ENCODE data around the gene NRF1. TPM values are rescaled to one million over a fixed set of nuclear protein-coding genes. Genes with fewer than 3 reads are reported as not detected.

NRF1 gene
- total and polyA plus RNA-seq, 2 of the 13 experiments (the other 11 are each of a cell fraction or from before 2014, with no cell fraction given), result 9.3 to 10.1 TPM

DNA sequence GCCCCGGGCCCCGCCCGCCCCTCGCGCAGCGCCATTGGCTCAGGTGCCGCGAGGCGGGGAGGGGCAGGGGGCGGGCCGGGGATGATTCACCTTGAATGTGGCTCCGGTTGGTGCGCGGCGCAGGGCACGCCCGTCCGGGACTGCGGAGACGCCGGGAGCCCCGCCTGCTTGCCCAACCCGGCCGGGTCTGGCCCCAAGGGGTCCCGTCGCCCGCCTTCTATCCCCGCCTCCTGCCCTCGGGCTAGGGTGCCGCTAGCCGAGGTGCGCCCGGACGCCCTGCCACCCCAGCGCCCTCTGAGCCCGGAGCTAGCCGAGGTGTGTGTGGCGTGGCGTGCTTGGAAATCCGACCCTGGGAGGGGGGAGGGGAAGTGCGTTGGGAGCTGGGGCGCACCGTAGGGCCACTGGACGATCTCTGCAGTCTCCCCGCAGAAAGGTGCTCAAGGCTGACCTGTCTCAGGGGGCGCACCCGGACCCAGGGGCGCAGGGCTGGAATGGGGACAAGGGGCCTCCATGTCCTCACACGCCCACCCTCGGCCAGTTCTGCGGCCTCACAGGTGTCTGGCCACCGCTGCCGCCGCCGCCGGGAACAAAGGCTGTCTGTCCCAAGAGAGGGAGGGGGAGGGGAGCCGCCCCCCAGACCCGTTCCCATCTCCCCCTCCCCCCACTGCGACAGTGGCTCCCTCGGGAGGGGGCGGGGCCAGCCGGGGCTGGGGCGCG lies 168.9 kb downstream of the NRF1 start (continued):
- TF ChIP-seq, protein P1, sequence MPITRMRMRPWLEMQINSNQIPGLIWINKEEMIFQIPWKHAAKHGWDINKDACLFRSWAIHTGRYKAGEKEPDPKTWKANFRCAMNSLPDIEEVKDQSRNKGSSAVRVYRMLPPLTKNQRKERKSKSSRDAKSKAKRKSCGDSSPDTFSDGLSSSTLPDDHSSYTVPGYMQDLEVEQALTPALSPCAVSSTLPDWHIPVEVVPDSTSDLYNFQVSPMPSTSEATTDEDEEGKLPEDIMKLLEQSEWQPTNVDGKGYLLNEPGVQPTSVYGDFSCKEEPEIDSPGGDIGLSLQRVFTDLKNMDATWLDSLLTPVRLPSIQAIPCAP (CRISPR knock-in tag; IDR thresholded peaks at IDR 0.05; ENCODE audit: low read depth), result no peak
- TF ChIP-seq, protein P2, sequence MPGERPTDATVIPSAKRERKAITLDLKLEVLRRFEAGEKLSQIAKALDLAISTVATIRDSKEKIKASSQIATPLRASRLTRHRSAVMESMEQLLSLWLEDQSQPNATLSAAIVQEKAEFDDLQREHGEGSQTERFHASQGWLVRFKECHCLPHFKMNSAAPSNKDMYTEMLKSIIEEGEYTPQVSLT (CRISPR knock-in tag; IDR thresholded peaks at IDR 0.05; ENCODE audit: borderline replicate concordance, low read depth), result no peak
- TF ChIP-seq ZMYM3 (CRISPR knock-in tag; IDR thresholded peaks at IDR 0.05) (no peak), ZNF143 (CRISPR knock-in tag; IDR thresholded peaks at IDR 0.05) (no peak), ZNF256 (CRISPR knock-in tag; conservative IDR thresholded peaks at IDR 0.05) (no peak), ZNF737 (CRISPR knock-in tag; IDR thresholded peaks at IDR 0.05; ENCODE audit: borderline replicate concordance) (no peak), ZFP41 (CRISPR knock-in tag; IDR thresholded peaks at IDR 0.05; ENCODE audit: borderline replicate concordance) (no peak), ZNF720 (CRISPR knock-in tag; IDR thresholded peaks at IDR 0.05) (no peak), SIX1 (CRISPR knock-in tag; IDR thresholded peaks at IDR 0.05; ENCODE audit: borderline replicate concordance) (0 out of 2 replicates have a peak, but pooled peaks have one; percentile 16), SMAD9 (CRISPR knock-in tag; IDR thresholded peaks at IDR 0.05) (no peak), FOXO1 (CRISPR knock-in tag; IDR thresholded peaks at IDR 0.05) (0 out of 2 replicates have a peak, but pooled peaks have one; percentile 11), LCORL (IDR thresholded peaks at IDR 0.05) (no peak), LCORL (CRISPR knock-in tag; IDR thresholded peaks at IDR 0.05) (peak; percentile 72; the same call in 1 of the 2 replicates), ZNF747 (CRISPR knock-in tag; IDR thresholded peaks at IDR 0.05; ENCODE audit: borderline replicate concordance) (no peak), NBN (conservative IDR thresholded peaks at IDR 0.05) (no peak), EEA1 (CRISPR knock-in tag; IDR thresholded peaks at IDR 0.05; ENCODE audit: borderline replicate concordance) (no peak), ZNF337 (CRISPR knock-in tag; IDR thresholded peaks at IDR 0.05; ENCODE audit: borderline replicate concordance, low read depth) (no peak), ZNF24 (IDR thresholded peaks at IDR 0.05) (no peak)
- TF ChIP-seq, protein P3, sequence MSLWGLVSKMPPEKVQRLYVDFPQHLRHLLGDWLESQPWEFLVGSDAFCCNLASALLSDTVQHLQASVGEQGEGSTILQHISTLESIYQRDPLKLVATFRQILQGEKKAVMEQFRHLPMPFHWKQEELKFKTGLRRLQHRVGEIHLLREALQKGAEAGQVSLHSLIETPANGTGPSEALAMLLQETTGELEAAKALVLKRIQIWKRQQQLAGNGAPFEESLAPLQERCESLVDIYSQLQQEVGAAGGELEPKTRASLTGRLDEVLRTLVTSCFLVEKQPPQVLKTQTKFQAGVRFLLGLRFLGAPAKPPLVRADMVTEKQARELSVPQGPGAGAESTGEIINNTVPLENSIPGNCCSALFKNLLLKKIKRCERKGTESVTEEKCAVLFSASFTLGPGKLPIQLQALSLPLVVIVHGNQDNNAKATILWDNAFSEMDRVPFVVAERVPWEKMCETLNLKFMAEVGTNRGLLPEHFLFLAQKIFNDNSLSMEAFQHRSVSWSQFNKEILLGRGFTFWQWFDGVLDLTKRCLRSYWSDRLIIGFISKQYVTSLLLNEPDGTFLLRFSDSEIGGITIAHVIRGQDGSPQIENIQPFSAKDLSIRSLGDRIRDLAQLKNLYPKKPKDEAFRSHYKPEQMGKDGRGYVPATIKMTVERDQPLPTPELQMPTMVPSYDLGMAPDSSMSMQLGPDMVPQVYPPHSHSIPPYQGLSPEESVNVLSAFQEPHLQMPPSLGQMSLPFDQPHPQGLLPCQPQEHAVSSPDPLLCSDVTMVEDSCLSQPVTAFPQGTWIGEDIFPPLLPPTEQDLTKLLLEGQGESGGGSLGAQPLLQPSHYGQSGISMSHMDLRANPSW (CRISPR knock-in tag; IDR thresholded peaks at IDR 0.05; ENCODE audit: borderline replicate concordance), result no peak
- TF ChIP-seq, protein P4, sequence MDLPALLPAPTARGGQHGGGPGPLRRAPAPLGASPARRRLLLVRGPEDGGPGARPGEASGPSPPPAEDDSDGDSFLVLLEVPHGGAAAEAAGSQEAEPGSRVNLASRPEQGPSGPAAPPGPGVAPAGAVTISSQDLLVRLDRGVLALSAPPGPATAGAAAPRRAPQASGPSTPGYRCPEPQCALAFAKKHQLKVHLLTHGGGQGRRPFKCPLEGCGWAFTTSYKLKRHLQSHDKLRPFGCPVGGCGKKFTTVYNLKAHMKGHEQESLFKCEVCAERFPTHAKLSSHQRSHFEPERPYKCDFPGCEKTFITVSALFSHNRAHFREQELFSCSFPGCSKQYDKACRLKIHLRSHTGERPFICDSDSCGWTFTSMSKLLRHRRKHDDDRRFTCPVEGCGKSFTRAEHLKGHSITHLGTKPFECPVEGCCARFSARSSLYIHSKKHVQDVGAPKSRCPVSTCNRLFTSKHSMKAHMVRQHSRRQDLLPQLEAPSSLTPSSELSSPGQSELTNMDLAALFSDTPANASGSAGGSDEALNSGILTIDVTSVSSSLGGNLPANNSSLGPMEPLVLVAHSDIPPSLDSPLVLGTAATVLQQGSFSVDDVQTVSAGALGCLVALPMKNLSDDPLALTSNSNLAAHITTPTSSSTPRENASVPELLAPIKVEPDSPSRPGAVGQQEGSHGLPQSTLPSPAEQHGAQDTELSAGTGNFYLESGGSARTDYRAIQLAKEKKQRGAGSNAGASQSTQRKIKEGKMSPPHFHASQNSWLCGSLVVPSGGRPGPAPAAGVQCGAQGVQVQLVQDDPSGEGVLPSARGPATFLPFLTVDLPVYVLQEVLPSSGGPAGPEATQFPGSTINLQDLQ (CRISPR knock-in tag; IDR thresholded peaks at IDR 0.05), result no peak
- TF ChIP-seq, protein P5, sequence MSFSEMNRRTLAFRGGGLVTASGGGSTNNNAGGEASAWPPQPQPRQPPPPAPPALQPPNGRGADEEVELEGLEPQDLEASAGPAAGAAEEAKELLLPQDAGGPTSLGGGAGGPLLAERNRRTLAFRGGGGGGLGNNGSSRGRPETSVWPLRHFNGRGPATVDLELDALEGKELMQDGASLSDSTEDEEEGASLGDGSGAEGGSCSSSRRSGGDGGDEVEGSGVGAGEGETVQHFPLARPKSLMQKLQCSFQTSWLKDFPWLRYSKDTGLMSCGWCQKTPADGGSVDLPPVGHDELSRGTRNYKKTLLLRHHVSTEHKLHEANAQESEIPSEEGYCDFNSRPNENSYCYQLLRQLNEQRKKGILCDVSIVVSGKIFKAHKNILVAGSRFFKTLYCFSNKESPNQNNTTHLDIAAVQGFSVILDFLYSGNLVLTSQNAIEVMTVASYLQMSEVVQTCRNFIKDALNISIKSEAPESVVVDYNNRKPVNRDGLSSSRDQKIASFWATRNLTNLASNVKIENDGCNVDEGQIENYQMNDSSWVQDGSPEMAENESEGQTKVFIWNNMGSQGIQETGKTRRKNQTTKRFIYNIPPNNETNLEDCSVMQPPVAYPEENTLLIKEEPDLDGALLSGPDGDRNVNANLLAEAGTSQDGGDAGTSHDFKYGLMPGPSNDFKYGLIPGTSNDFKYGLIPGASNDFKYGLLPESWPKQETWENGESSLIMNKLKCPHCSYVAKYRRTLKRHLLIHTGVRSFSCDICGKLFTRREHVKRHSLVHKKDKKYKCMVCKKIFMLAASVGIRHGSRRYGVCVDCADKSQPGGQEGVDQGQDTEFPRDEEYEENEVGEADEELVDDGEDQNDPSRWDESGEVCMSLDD (CRISPR knock-in tag; IDR thresholded peaks at IDR 0.05; ENCODE audit: borderline replicate concordance), result no peak
